Transverse colon (tissue), 4 donors: ENCODE data around the gene IFITM1. TPM values are rescaled to one million over a fixed set of nuclear protein-coding genes. Genes with fewer than 3 reads are reported as not detected.
"Not testable (repeated sequence)": the region's sequence is repeated elsewhere in the genome, so short reads cannot be mapped to it uniquely, and the experiment has no call there.

Experiments used
- DNase-seq: peaks from one replicate; pipeline ENCODE4 v3.0.0-alpha.2; 2019
- H3K27ac ChIP-seq, 4 donors: fragments of 200-600 bp; sonication (generic); 2 replicates each; pipeline ENCODE4 v1.5.1; 2016 to 2018; ENCODE audit warnings: inconsistent platforms in 4 of 4
- H3K27me3 ChIP-seq: fragments of 200-600 bp; sonication (generic); 2 replicates; pipeline ENCODE4 v1.5.1; 2017; ENCODE audit warnings: inconsistent platforms
- H3K36me3 ChIP-seq, 4 donors: fragments of 200-600 bp; sonication (generic); 2 replicates each; pipeline ENCODE4 v1.5.1; 2017 to 2019; ENCODE audit warnings: inconsistent platforms in 4 of 4
- H3K4me1 ChIP-seq, 4 donors: fragments of 200-600 bp; sonication (generic); 2 replicates each; pipeline ENCODE4 v1.5.1; 2017 to 2020; ENCODE audit warnings: inconsistent platforms in 4 of 4
- H3K4me3 ChIP-seq, 4 donors: fragments of 200-600 bp; sonication (generic); 1 replicate in 1 of 4; 2 replicates in 3 of 4; pipeline versions ENCODE4 v1.5.1 to v1.6.1; 2017 to 2019; ENCODE audit warnings: inconsistent platforms in 4 of 4
- H3K9me3 ChIP-seq, 2 donors: fragments of 200-600 bp; sonication (generic); 2 replicates each; pipeline ENCODE4 v1.5.1; 2017 to 2019; ENCODE audit warnings: inconsistent platforms in 2 of 2
- EP300 ChIP-seq: sonication (generic); formaldehyde crosslinking; IDR thresholded peaks from one replicate; pipeline ENCODE4 v1.6.1; 2017; ENCODE audit warnings: antibody characterized with exemption, low read depth
- POLR2A ChIP-seq: fragments of 450-650 bp; IDR thresholded peaks from one replicate; pipeline ENCODE4 v1.6.1; 2016; ENCODE audit warnings: antibody characterized with exemption, mild to moderate bottlenecking, moderate library complexity
- POLR2AphosphoS5 ChIP-seq, 3 donors: sonication (generic); formaldehyde crosslinking; IDR thresholded peaks; one replicate each; pipeline ENCODE4 v1.6.1; 2016; ENCODE audit warnings: antibody characterized with exemption in 3 of 3
- WGBS, 2 donors: methylation state at CpG; one replicate each; pipeline ENCODE4 v1.1.5; 2018; ENCODE audit warnings: low coverage in 1 of 2; 5-methylcytosine and 5-hydroxymethylcytosine counted together
- in situ Hi-C, 4 donors: fragments of 200-750 bp; cut with MboI; loops; one replicate each; pipeline versions ENCODE4 v1.15.0 to v1.15.1; 2017; ENCODE audit warnings: low sequenced_read_pairs in 3 of 4, low pct_ligation_motif_present in 1 of 4, low pct_unique_long_range_greater_than_20kb in 1 of 4
- intact Hi-C: fragments of 100-400 bp; cut with DNase I; formaldehyde crosslinking; loops from one replicate; pipeline ENCODE4 v1.15.1; 2023; ENCODE audit warnings: low total_unique reads
- total RNA-seq, 4 donors: library from RNA; depleted of rRNA; stranded (reverse); fragments of >200 nt; gene quantifications; one replicate each; pipeline ENCODE4 v1.1.0, GENCODE V29; 2016
- TF ChIP-seq, protein P1 (sequence below), 5 experiments: fragments of 200-600 bp in 3 of 5; fragments of 450-650 bp in 2 of 5; sonication (generic) in 3 of 5; IDR thresholded peaks; 1 replicate in 2 of 5; 2 replicates in 3 of 5; pipeline ENCODE4 v1.5.1; 2016 to 2017; ENCODE audit warnings: antibody characterized with exemption in 5 of 5, inconsistent platforms in 3 of 5, mild to moderate bottlenecking in 2 of 5, moderate library complexity in 1 of 5

IFITM1 gene
- total RNA-seq, 4 donors from 2014 or later = 19.9 to 109 (median 60.5) TPM

DNA sequence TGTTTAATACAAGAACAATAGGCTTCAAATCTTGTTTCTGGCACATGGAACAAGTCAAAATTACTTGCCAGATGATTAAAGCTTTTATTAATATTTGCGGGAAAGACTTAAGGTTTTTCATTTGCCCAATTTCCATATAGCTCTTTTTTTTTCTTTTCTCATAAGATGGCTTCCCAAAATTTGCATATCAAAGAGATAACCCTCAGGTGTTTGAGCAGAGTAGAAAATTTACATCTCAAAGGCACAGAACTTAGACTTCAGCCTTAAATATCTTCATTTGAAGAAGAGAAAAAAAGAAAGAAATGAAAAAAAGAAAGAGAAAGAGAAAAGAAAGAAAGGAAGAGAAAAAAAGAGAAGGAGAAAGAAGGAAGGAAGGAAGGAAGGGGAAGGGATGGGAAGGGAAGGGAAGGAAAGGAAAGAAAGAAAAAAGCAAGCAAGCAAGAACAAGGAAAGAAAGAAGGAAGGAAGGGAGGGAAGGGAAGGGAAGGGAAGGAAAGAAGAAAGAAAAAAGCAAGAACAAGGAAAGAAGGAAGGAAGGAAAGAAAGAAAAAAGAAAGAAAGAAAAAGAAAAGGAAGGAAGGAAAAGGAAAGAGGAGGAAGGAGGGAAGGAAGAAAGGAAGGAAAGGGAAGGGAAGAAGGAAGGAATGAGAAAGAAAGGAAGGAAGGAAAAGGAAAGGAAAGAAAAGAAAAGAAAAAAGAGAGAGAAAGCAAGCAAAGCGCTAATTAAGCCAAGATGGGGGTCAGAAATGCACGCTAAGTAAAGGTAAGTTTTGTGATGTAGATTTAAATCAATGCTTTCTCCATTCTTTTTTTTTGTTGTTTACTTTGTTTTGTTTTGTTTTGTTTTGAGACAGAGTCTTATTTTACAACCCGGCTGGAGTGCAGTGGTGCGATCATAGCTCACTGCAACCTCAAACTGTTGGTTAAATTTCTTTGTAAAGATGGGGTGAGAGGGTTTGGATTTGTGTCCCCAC, 27.0 kb downstream of the IFITM1 start:
- H3K4me1 ChIP-seq = peaks cover under 1 to 13% (median 12%) of the 10 kb centered on the region in 4 donors
- intact Hi-C loops = no loop called here
- TF ChIP-seq POLR2A = no peak
- no peak for TF ChIP-seq POLR2AphosphoS5 (IDR thresholded peaks at IDR 0.05)
- TF ChIP-seq EP300 = no peak
- TF ChIP-seq, protein P1, sequence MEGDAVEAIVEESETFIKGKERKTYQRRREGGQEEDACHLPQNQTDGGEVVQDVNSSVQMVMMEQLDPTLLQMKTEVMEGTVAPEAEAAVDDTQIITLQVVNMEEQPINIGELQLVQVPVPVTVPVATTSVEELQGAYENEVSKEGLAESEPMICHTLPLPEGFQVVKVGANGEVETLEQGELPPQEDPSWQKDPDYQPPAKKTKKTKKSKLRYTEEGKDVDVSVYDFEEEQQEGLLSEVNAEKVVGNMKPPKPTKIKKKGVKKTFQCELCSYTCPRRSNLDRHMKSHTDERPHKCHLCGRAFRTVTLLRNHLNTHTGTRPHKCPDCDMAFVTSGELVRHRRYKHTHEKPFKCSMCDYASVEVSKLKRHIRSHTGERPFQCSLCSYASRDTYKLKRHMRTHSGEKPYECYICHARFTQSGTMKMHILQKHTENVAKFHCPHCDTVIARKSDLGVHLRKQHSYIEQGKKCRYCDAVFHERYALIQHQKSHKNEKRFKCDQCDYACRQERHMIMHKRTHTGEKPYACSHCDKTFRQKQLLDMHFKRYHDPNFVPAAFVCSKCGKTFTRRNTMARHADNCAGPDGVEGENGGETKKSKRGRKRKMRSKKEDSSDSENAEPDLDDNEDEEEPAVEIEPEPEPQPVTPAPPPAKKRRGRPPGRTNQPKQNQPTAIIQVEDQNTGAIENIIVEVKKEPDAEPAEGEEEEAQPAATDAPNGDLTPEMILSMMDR (IDR thresholded peaks at IDR 0.05) = no peak
- no peaks in the 10 kb centered on the region for H3K27me3 ChIP-seq
- H3K4me3 ChIP-seq = no peak overlapping the region
- H3K36me3 ChIP-seq = no peaks in the 10 kb centered on the region
- no peaks in the 10 kb centered on the region for H3K9me3 ChIP-seq
- DNase-seq = no peak
- H3K27ac ChIP-seq = no peak overlapping the region
- in situ Hi-C loops = no loop called here
- WGBS, 2 donors = 59 to 78% methylated on average over 5 of the region's 5 CpGs

DNA sequence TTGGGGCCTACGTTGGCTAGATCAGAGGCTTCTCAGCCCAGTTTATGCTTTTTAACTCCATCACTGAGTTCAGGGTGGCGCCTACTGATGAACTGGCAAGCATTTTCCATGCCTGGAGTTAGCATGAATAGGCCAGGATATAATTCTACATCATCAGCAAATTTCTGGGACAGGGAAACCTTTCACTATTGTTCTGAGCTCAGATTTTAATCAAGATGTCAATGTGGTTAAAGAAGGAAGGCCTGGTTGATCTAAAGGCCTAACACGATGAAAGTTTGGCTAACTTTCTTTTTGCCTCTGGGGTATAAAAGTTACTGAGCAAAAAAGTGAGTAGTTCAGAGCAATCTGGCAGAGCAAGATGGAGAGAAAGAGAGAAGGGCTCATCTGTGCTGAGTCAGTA, 28.5 kb downstream of the IFITM1 start:
- H3K27me3 ChIP-seq = no peaks in the 10 kb centered on the region
- H3K4me3 ChIP-seq = no peak overlapping the region
- in situ Hi-C loops (no loop called here), intact Hi-C loops (no loop called here)
- 79 to 82% methylated on average over 3 of the region's 3 CpGs for WGBS, 2 donors
- no peak for DNase-seq
- no peaks in the 10 kb centered on the region for H3K9me3 ChIP-seq
- no peak overlapping the region for H3K27ac ChIP-seq
- no peaks in the 10 kb centered on the region for H3K4me1 ChIP-seq
- H3K36me3 ChIP-seq = no peaks in the 10 kb centered on the region
- TF ChIP-seq, protein P1 (IDR thresholded peaks at IDR 0.05) = no peak

- Histone ChIP-seq H3K36me3 (no peaks in the 10 kb centered on the region), H3K4me1 (no peaks in the 10 kb centered on the region), H3K27ac (no peak overlapping the region), H3K4me3 (no peak overlapping the region), H3K27me3 (no peaks in the 10 kb centered on the region), H3K9me3 (no peaks in the 10 kb centered on the region)
- no peak for DNase-seq
- 87% methylated on average over 11 of the region's 11 CpGs for WGBS, 2 donors
- in situ Hi-C loops (no loop called here), intact Hi-C loops (no loop called here)
- TF ChIP-seq, protein P1 (IDR thresholded peaks at IDR 0.05) = no peak
- no peak for TF ChIP-seq POLR2AphosphoS5 (IDR thresholded peaks at IDR 0.05)
- no peak for TF ChIP-seq EP300
- no peak for TF ChIP-seq POLR2A
Observed at GRCh38 chr11:344836-345578, 31.2 kb downstream of the IFITM1 start.

DNA sequence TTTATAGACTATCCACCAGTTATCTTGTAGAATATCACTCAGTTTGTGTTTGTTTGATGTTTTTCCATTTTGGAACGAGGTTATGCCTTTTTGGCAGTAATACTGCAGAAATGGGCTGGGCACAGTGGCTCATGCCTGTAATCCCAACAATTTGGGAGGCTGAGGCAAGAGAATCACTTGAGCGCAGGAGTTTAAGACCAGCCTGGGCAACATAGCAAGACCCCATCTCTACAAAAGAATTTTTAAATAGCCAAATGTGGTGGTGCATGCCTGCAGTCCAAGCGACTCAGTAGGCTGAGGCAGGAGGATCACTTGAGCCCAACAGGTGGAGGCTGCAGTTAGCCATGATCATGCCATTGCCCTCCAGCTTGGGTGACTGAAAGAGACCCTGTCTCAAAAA, 32.7 kb downstream of the IFITM1 start:
- H3K36me3 ChIP-seq = no peaks in the 10 kb centered on the region
- in situ Hi-C loops = no loop called here
- H3K27me3 ChIP-seq = no peaks in the 10 kb centered on the region
- no peak for DNase-seq
- peaks cover 0 to 11% (median 0%) of the 10 kb centered on the region in 4 donors for H3K4me1 ChIP-seq
- no peak overlapping the region for H3K27ac ChIP-seq
- no peaks in the 10 kb centered on the region for H3K9me3 ChIP-seq
- intact Hi-C loops = no loop called here
- H3K4me3 ChIP-seq = no peak overlapping the region
- no peak for TF ChIP-seq POLR2AphosphoS5 (IDR thresholded peaks at IDR 0.05)
- no peak for TF ChIP-seq EP300
- TF ChIP-seq, protein P1 (IDR thresholded peaks at IDR 0.05) = no peak
- TF ChIP-seq POLR2A = no peak
- WGBS, 2 donors = 69 to 79% methylated on average over 2 to 3 of the region's 3 CpGs

- H3K27me3 ChIP-seq, H3K4me3 ChIP-seq, H3K36me3 ChIP-seq, intact Hi-C loops, H3K27ac ChIP-seq, in situ Hi-C loops, DNase-seq, H3K9me3 ChIP-seq: not testable (repeated sequence)
- WGBS, 2 donors = 85 to 86% methylated on average over 5 to 8 of the region's 8 CpGs
- H3K4me1 ChIP-seq = peaks cover 11 to 26% (median 17%) of the 10 kb centered on the region in 4 donors
Observed at GRCh38 chr11:349270-349954, 35.6 kb downstream of the IFITM1 start.
